HG02759 (cell line): ENCODE results near the gene CSF2.

Source experiments
- ATAC-seq: cut with Tn5 transposase; IDR thresholded peaks from one replicate; pipeline ENCODE4 v1.9.1; 2021; ENCODE audit warnings: mild to moderate bottlenecking, moderate library complexity; ENCODE audit not compliant: unreplicated experiment

The CSF2 gene

GRCh38 chr5:132054697-132055440 lies 18.7 kb upstream of the CSF2 start:
- no peak for ATAC-seq

GRCh38 chr5:132055441-132055807 lies 18.2 kb upstream of the CSF2 start:
- ATAC-seq: no peak

- no peak for ATAC-seq
Observed at GRCh38 chr5:132055808-132056609, 17.6 kb upstream of the CSF2 start.

- no peak for ATAC-seq
Observed at GRCh38 chr5:132056610-132057497, 16.7 kb upstream of the CSF2 start.

GRCh38 chr5:132057498-132058255 lies 15.9 kb upstream of the CSF2 start:
- ATAC-seq: no peak

GRCh38 chr5:132058646-132059042 lies 14.9 kb upstream of the CSF2 start:
- ATAC-seq: no peak

- no peak for ATAC-seq
Observed at GRCh38 chr5:132059043-132059695, 14.4 kb upstream of the CSF2 start.

- ATAC-seq: no peak
Observed at GRCh38 chr5:132059696-132060500, 13.7 kb upstream of the CSF2 start.

- ATAC-seq: no peak
Observed at GRCh38 chr5:132060501-132061161, 13.0 kb upstream of the CSF2 start, which contains the start of gene IL3. Gene IL3, plus strand, starts transcription at chr5:132060655. Its CDS starts 52 bp downstream, at chr5:132060707.

- peak; percentile 53 for ATAC-seq
Observed at GRCh38 chr5:132063090-132063911, 10.3 kb upstream of the CSF2 start.

- ATAC-seq: no peak
Observed at GRCh38 chr5:132064140-132064539, 9.4 kb upstream of the CSF2 start.

- peak; percentile 72 for ATAC-seq
Observed at GRCh38 chr5:132064738-132065331, 8.8 kb upstream of the CSF2 start.

GRCh38 chr5:132065351-132065937 lies 8.1 kb upstream of the CSF2 start:
- peak; percentile 46 for ATAC-seq

- ATAC-seq: no peak
Observed at GRCh38 chr5:132065951-132066701, 7.5 kb upstream of the CSF2 start.

- ATAC-seq: no peak
Observed at GRCh38 chr5:132066871-132067270, 6.7 kb upstream of the CSF2 start.

GRCh38 chr5:132067451-132067850 lies 6.1 kb upstream of the CSF2 start:
- no peak for ATAC-seq
